PC-3 (cell line): ENCODE data around the gene TAF3.

Experiments
- CTCF ChIP-seq: fragments of 300-600 bp; sonication (generic); conservative IDR thresholded peaks from 2 replicates; pipeline ENCODE4 v1.5.1; 2017; ENCODE audit warnings: antibody characterized with exemption, low read depth, mild to moderate bottlenecking, low read length
- EZH2 ChIP-seq: fragments of 300-600 bp; sonication (generic); IDR thresholded peaks from one replicate; pipeline ENCODE4 v1.6.1; 2017; ENCODE audit warnings: antibody characterized with exemption, mild to moderate bottlenecking, low read length; ENCODE audit not compliant: unreplicated experiment
- EZH2phosphoT487 ChIP-seq: fragments of 300-600 bp; sonication (generic); IDR thresholded peaks from 2 replicates; pipeline ENCODE4 v1.6.1; 2018; ENCODE audit warnings: mild to moderate bottlenecking, antibody characterized with exemption, low read length, borderline replicate concordance

- TF ChIP-seq CTCF (no peak), EZH2 (no peak), EZH2phosphoT487 (no peak)
These were observed 245.6 kb downstream of the TAF3 start for GRCh38 chr10:8063935-8064334.
